Coronary artery (tissue), 2 donors: ENCODE measurements around the gene CMAS.

Experiments used
- DNase-seq: peaks from one replicate; pipeline ENCODE4 v3.0.0-alpha.2; 2017; ENCODE audit warnings: low spot score
- H3K27ac ChIP-seq, 2 donors: fragments of 200-600 bp; sonication (generic); one replicate each; pipeline ENCODE4 v1.5.1; 2016 to 2019
- H3K4me3 ChIP-seq: fragments of 200-600 bp; sonication (generic); 2 replicates; pipeline ENCODE4 v1.5.1; 2016; ENCODE audit warnings: mild to moderate bottlenecking, moderate library complexity
- CTCF ChIP-seq: fragments of 200-600 bp; sonication (generic); IDR thresholded peaks from one replicate; pipeline ENCODE4 v1.5.1; 2019; ENCODE audit warnings: antibody characterized with exemption

The CMAS gene

GRCh38 chr12:22056607-22057006 is 10.6 kb downstream of the CMAS start:
- TF ChIP-seq CTCF: no peak
- no peak for DNase-seq
- no peak overlapping the region for H3K4me3 ChIP-seq
- no peak overlapping the region for H3K27ac ChIP-seq

- no peak for DNase-seq
- TF ChIP-seq CTCF: no peak
- Histone ChIP-seq H3K4me3 (no peak overlapping the region), H3K27ac (no peak overlapping the region)
Observed at GRCh38 chr12:22059976-22060647, 14.1 kb downstream of the CMAS start.

- DNase-seq: no peak
- TF ChIP-seq CTCF: no peak
- no peak overlapping the region for H3K4me3 ChIP-seq
- no peak overlapping the region for H3K27ac ChIP-seq
Observed at GRCh38 chr12:22064968-22065367, 18.9 kb downstream of the CMAS start.

GRCh38 chr12:22066310-22066709 is 20.3 kb downstream of the CMAS start:
- no peak for TF ChIP-seq CTCF
- no peak for DNase-seq
- no peak overlapping the region for H3K4me3 ChIP-seq
- H3K27ac ChIP-seq: no peak overlapping the region

- H3K4me3 ChIP-seq: no peak overlapping the region
- TF ChIP-seq CTCF: no peak
- H3K27ac ChIP-seq: no peak overlapping the region
- no peak for DNase-seq
Observed at GRCh38 chr12:22069851-22070250, 23.8 kb downstream of the CMAS start.

GRCh38 chr12:22082190-22082701 is 36.2 kb downstream of the CMAS start:
- Histone ChIP-seq H3K4me3 (no peak overlapping the region), H3K27ac (no peak overlapping the region)
- TF ChIP-seq CTCF: no peak
- DNase-seq: no peak

- Histone ChIP-seq H3K4me3 (no peak overlapping the region), H3K27ac (no peak overlapping the region)
- TF ChIP-seq CTCF: peak; percentile 32
- no peak for DNase-seq
Observed at GRCh38 chr12:22083167-22083566, 37.1 kb downstream of the CMAS start.
